AG10803 (cell line): ENCODE data around the gene SCGB3A1.

Experiments used
- DNase-seq: peaks from one replicate; pipeline ENCODE4 v3.0.0; 2010; ENCODE audit warnings: low read depth
- H3K4me3 ChIP-seq: 2 replicates; pipeline ENCODE4 v1.5.1; 2011; ENCODE audit warnings: mild to moderate bottlenecking, low read length, control low read depth
- CTCF ChIP-seq: conservative IDR thresholded peaks from 2 replicates; pipeline ENCODE4 v1.5.1; 2011; ENCODE audit warnings: mild to moderate bottlenecking, low read length, control low read depth, inconsistent platforms

Gene SCGB3A1

DNA sequence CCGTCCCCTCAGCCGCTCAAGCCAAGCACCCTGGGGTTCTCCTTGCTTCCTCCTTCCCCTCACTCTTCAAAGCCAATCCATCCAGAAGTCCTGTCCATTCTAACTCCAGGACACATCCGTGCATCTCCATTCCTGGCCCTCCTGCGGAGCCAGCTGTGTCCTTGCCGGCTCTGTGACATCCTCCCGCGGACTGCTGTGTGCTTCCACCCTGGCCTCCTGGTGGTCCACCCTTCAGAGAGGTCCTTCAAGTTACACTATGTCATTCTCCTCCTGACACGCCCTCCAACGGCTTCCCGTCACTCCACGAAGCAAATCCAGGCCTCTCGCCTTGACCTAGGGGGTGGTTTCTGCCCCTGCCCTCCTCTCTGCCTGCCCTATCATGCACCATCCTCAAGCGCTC, 13.0 kb upstream of the SCGB3A1 start:
- no peak for DNase-seq
- TF ChIP-seq CTCF, result no peak
- no peak overlapping the region for H3K4me3 ChIP-seq

GRCh38 chr5:180603076-180603594, 11.8 kb upstream of the SCGB3A1 start:
- no peak overlapping the region for H3K4me3 ChIP-seq
- no peak for DNase-seq
- no peak for TF ChIP-seq CTCF

DNA sequence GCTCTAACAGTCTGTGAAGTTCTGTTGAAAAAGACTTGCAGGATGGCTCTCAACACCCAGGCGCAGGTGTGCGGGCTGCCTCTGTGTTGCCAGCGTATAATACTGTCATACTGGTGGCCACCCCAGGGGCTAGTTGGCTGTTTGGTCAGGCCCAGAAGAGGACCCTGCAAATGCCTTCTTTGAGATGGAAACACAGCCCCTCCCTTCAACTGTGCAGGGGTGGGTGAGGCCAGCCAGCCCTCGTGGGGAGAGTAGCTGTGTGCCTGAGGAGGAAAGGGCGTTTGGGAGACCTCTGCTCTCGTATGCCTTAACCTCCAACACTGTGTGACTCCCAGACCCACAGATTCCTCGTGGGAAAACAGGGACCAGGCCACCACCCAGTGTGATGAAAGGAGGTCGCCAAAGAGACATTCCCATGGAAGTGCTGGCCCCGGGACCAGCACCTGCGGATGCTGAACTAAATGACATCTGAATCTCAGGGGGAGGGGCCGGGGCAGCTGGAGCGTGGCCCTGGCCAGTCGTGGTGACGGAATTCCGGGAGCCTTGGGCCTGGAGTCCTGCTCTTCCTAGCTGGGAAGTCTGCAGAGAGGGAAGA, 11.3 kb upstream of the SCGB3A1 start:
- no peak overlapping the region for H3K4me3 ChIP-seq
- DNase-seq, result no peak
- TF ChIP-seq CTCF, result no peak

- DNase-seq, result no peak
- no peak for TF ChIP-seq CTCF
- no peak overlapping the region for H3K4me3 ChIP-seq
These were observed 10.5 kb upstream of the SCGB3A1 start for GRCh38 chr5:180601591-180602480.

- H3K4me3 ChIP-seq, result no peak overlapping the region
- DNase-seq, result no peak
- no peak for TF ChIP-seq CTCF
These were observed 9.3 kb upstream of the SCGB3A1 start for GRCh38 chr5:180600554-180601041.

DNA sequence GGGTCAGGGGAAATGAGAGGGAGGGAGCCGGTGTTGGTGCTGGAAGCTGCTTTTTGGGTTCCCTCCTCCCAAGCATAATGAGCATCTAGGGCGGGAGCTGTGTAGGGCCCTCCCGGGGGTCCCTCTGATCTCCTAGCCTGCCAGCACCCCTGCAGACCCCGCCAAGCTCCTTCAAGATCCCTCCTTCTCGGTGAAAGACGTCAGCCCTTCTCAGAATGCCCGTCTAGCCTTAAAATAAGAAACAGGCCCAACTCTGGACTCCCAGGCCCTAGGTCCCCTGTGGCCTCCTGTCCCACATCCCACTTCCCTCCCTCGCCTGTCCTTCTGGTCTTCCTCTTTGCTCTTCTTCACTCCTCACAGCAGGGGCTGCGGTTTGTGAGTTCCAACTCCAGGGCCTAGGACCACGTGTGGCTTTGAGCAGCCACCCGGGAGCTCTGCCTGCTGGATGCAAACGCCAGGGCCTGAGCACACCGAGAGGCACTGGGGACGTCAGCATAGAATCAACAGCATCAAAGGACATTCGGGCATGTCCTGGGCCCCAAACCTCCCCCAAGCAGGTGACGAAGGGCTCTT, 8.8 kb upstream of the SCGB3A1 start:
- no peak for TF ChIP-seq CTCF
- no peak overlapping the region for H3K4me3 ChIP-seq
- no peak for DNase-seq
